ENCODE measurements around the gene GSTM2. TPM values are rescaled to one million over a fixed set of nuclear protein-coding genes. Genes with fewer than 3 reads are reported as not detected.
A peak's percentile ranks its signal among the peaks of the same experiment; 100 is the strongest.

The GSTM2 gene
- total and polyA plus RNA-seq, 2 donors (not counting 3 experiments of a cell fraction or from before 2014, with no cell fraction given) = 21.5 to 23.6 TPM

GRCh38 chr1:109640285-109640865 is 27.5 kb upstream of the GSTM2 start:
- H3K4me3 ChIP-seq (replicated peaks in 1 of 3; ENCODE audit: insufficient read depth in 1 of 3, low read depth in 1 of 3, low read length in 3 of 3) = no peak overlapping the region
- H3K79me2 ChIP-seq (ENCODE audit: control insufficient read depth, insufficient read depth, low read length) = no peaks in the 10 kb centered on the region
- H3K36me3 ChIP-seq (ENCODE audit: control insufficient read depth in 2 of 2, extremely low read depth in 1 of 2, insufficient read depth in 2 of 2, low read length in 2 of 2) = no peaks in the 10 kb centered on the region
- ChIA-PET CTCF (interaction anchor here (0.5 to 15.2 kb wide), 73 partner anchors 10 to 465 kb away, joined by 3 to 565 read pairs (median 6); partner anchors contain the start of genes AHCYL1, AMPD2, EPS8L3 and GNAI3), POLR2A (interaction anchor here (1.0 to 1.4 kb wide), 5 partner anchors 92 to 345 kb away, joined by 4 to 7 read pairs (median 5); partner anchors contain the start of genes AHCYL1 and GNAI3)
- no TSS peak for BruUV-seq (replicated peaks)
- intact Hi-C loops (cut with micrococcal nuclease) = loop anchor here (1.0 to 5.0 kb wide), 2 partner anchors 94 to 143 kb away; no protein-coding TSS in a partner anchor
- no peak overlapping the region for H3K9ac ChIP-seq (replicated peaks; ENCODE audit: extremely low read depth, insufficient read depth, low read length)
- no peaks in the 10 kb centered on the region for H3K9me3 ChIP-seq (replicated peaks; ENCODE audit: control insufficient read depth, insufficient read depth, low read length)
- no peak overlapping the region for H3K27ac ChIP-seq (ENCODE audit: insufficient read depth, low read depth, low read length)
- no peak overlapping the region for H2AFZ ChIP-seq (ENCODE audit: low read depth, low read length)
- TF ChIP-seq MYC (IDR thresholded peaks at IDR 0.05; ENCODE audit: low read depth, low read length) = no peak
- TF ChIP-seq, protein P1, sequence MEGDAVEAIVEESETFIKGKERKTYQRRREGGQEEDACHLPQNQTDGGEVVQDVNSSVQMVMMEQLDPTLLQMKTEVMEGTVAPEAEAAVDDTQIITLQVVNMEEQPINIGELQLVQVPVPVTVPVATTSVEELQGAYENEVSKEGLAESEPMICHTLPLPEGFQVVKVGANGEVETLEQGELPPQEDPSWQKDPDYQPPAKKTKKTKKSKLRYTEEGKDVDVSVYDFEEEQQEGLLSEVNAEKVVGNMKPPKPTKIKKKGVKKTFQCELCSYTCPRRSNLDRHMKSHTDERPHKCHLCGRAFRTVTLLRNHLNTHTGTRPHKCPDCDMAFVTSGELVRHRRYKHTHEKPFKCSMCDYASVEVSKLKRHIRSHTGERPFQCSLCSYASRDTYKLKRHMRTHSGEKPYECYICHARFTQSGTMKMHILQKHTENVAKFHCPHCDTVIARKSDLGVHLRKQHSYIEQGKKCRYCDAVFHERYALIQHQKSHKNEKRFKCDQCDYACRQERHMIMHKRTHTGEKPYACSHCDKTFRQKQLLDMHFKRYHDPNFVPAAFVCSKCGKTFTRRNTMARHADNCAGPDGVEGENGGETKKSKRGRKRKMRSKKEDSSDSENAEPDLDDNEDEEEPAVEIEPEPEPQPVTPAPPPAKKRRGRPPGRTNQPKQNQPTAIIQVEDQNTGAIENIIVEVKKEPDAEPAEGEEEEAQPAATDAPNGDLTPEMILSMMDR (IDR thresholded peaks at IDR 0.05; ENCODE audit: extremely low read depth in 1 of 2, insufficient read depth in 1 of 2, low read depth in 1 of 2, low read length in 2 of 2) = peak; percentile 81 to 95
- TF ChIP-seq POLR2A (IDR thresholded peaks at IDR 0.05; ENCODE audit: low read depth, low read length) = no peak
- no peaks in the 10 kb centered on the region for H3K27me3 ChIP-seq (ENCODE audit: control insufficient read depth in 2 of 2, insufficient read depth in 2 of 2, low read length in 2 of 2)
- H4K20me1 ChIP-seq (replicated peaks; ENCODE audit: control insufficient read depth, extremely low read depth, insufficient read depth, low read length) = no peaks in the 10 kb centered on the region
- peak; percentile 96 for FAIRE-seq
- no peaks in the 10 kb centered on the region for H3K9me1 ChIP-seq (replicated peaks; ENCODE audit: control insufficient read depth, extremely low read depth, insufficient read depth, low read length)
- DNase-seq (ENCODE audit: low read depth, low spot score) = peak; percentile 60
- H3K4me1 ChIP-seq (ENCODE audit: control insufficient read depth, extremely low read depth, insufficient read depth, low read length) = no peaks in the 10 kb centered on the region
- no peak overlapping the region for H3K4me2 ChIP-seq (ENCODE audit: insufficient read depth, low read length)
- dilution Hi-C loops (cut with MboI; ENCODE audit: extremely low pct_ligation_motif_present, low sequenced_read_pairs) = no loop called here

DNA sequence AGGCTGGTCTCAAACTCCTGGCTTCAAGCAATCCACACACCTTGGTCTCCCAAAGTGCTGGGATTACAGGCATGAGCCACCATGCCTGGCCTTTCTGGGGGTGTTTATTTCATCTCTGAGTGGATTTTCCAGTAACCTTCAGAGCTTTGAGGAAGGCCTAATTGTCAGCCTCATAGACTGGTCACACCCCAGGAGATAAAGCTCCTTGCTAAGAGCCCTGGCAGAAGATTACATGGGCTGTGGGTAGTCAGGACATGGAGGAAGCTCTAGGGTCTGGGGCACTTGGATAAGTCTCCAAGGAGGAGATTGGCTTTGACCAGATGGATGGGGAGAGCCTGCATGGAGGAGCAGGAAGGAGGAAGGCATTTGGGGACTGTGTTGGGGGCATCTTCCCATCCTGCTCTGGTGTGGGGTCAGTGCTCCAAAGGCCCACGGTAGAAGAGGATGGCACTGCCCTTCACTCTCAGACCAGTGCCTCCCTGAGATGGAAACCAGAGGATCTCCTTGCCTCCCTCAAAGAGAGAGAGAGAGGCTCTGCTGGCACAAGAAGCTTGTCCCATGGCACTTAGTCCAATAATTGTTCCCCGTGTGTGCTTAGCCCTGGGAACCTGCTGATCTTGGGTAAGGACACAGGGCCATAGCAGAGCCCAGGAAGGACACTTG is 26.6 kb upstream of the GSTM2 start:
- intact Hi-C loops (cut with micrococcal nuclease) (loop anchor here (5.0 kb wide), 1 partner anchor 144 kb away; no protein-coding TSS in a partner anchor), dilution Hi-C loops (cut with MboI; ENCODE audit: extremely low pct_ligation_motif_present, low sequenced_read_pairs) (no loop called here)
- POLR2A ChIA-PET = interaction anchor here (1.4 kb wide), 1 partner anchor 93 kb away, joined by 7 read pairs; the partner anchor contains the start of gene GNAI3

More for the DNA sequence above, 26.6 kb upstream of the GSTM2 start:
- no peak overlapping the region for H3K9ac ChIP-seq (replicated peaks; ENCODE audit: extremely low read depth, insufficient read depth, low read length)
- no peak overlapping the region for H3K27ac ChIP-seq (ENCODE audit: insufficient read depth, low read depth, low read length)
- H2AFZ ChIP-seq (ENCODE audit: low read depth, low read length) = no peak overlapping the region
- no peaks in the 10 kb centered on the region for H3K9me1 ChIP-seq (replicated peaks; ENCODE audit: control insufficient read depth, extremely low read depth, insufficient read depth, low read length)
- CTCF ChIA-PET = interaction anchor here (0.7 to 15.2 kb wide), 31 partner anchors 10 to 460 kb away, joined by 3 to 565 read pairs (median 16); partner anchors contain the start of genes AHCYL1, AMPD2, GNAI3 and GNAT2
- no peaks in the 10 kb centered on the region for H3K79me2 ChIP-seq (ENCODE audit: control insufficient read depth, insufficient read depth, low read length)
- no peaks in the 10 kb centered on the region for H3K36me3 ChIP-seq (ENCODE audit: control insufficient read depth in 2 of 2, extremely low read depth in 1 of 2, insufficient read depth in 2 of 2, low read length in 2 of 2)
- H3K27me3 ChIP-seq (ENCODE audit: control insufficient read depth in 2 of 2, insufficient read depth in 2 of 2, low read length in 2 of 2) = no peaks in the 10 kb centered on the region
- no peaks in the 10 kb centered on the region for H3K4me1 ChIP-seq (ENCODE audit: control insufficient read depth, extremely low read depth, insufficient read depth, low read length)
- no peak for DNase-seq (ENCODE audit: low read depth, low spot score)
- H3K4me2 ChIP-seq (ENCODE audit: insufficient read depth, low read length) = no peak overlapping the region
- no peak for FAIRE-seq
- H4K20me1 ChIP-seq (replicated peaks; ENCODE audit: control insufficient read depth, extremely low read depth, insufficient read depth, low read length) = no peaks in the 10 kb centered on the region
- H3K9me3 ChIP-seq (replicated peaks; ENCODE audit: control insufficient read depth, insufficient read depth, low read length) = no peaks in the 10 kb centered on the region
- no peak overlapping the region for H3K4me3 ChIP-seq (replicated peaks in 1 of 3; ENCODE audit: insufficient read depth in 1 of 3, low read depth in 1 of 3, low read length in 3 of 3)
- TF ChIP-seq MYC (IDR thresholded peaks at IDR 0.05; ENCODE audit: low read depth, low read length) (no peak), JUN (IDR thresholded peaks at IDR 0.05; ENCODE audit: borderline replicate concordance, insufficient read depth, insufficient read length, low read depth) (no peak), FOS (IDR thresholded peaks at IDR 0.05; ENCODE audit: borderline replicate concordance, insufficient read depth, low read length) (no peak), POLR2A (IDR thresholded peaks at IDR 0.05; ENCODE audit: low read depth, low read length) (no peak), GATA2 (IDR thresholded peaks at IDR 0.05; ENCODE audit: insufficient read depth, insufficient read length, low read depth, low read length) (no peak)
- TF ChIP-seq, protein P1 (IDR thresholded peaks at IDR 0.05; ENCODE audit: extremely low read depth in 1 of 2, insufficient read depth in 1 of 2, low read depth in 1 of 2, low read length in 2 of 2) = no peak
- BruUV-seq (replicated peaks) = no TSS peak
